HepG2 (cell line): Measurements from ENCODE around the gene CCDC142. TPM values are rescaled to one million over a fixed set of nuclear protein-coding genes. Genes with fewer than 3 reads are reported as not detected.

ENCODE experiments used
- GABPA ChIP-seq, 2 experiments: IDR thresholded peaks; 2 replicates each; pipeline ENCODE4 v1.6.1; 2011 to 2016; ENCODE audit warnings: low read depth in 2 of 2, low read length in 1 of 2, missing biosample characterization in 1 of 2, missing genetic modification characterization in 1 of 2
- GMEB2 ChIP-seq: IDR thresholded peaks from 2 replicates; pipeline ENCODE4 v1.6.1; 2016; ENCODE audit warnings: missing biosample characterization, missing genetic modification reagents, low read depth
- HNRNPH1 ChIP-seq: fragments of 200-400 bp; formaldehyde crosslinking; optimal IDR thresholded peaks from 2 replicates; pipeline ENCODE3; 2017; ENCODE audit warnings: mild to moderate bottlenecking, low read depth, low read length
- MBNL3 ChIP-seq: fragments of 250-450 bp; sonication (Bioruptor Pico); conservative IDR thresholded peaks from 2 replicates; pipeline ENCODE4 v1.8.0; 2022; ENCODE audit warnings: mild to moderate bottlenecking, inconsistent platforms
- MIXL1 ChIP-seq: IDR thresholded peaks from 2 replicates; pipeline ENCODE4 v1.6.1; 2016
- NCOR1 ChIP-seq: fragments of 200-600 bp; sonication (generic); IDR thresholded peaks from 2 replicates; pipeline ENCODE4 v1.7.0; 2017; ENCODE audit warnings: antibody characterized with exemption, low read length, borderline replicate concordance
- NFYB ChIP-seq: sonication (generic); formaldehyde crosslinking; IDR thresholded peaks from 2 replicates; pipeline ENCODE4 v1.4.0; 2020; ENCODE audit warnings: missing genetic modification reagents
- PBX2 ChIP-seq: IDR thresholded peaks from 2 replicates; pipeline ENCODE4 v1.6.1; 2016; ENCODE audit warnings: control low read depth
- RARA ChIP-seq: IDR thresholded peaks from 2 replicates; pipeline ENCODE4 v1.6.1; 2016; ENCODE audit warnings: missing genetic modification reagents, missing compliant biosample characterization
- RBM39 ChIP-seq: fragments of 200-400 bp; formaldehyde crosslinking; IDR thresholded peaks from one replicate; pipeline ENCODE4 v1.6.1; 2018; ENCODE audit warnings: antibody characterized with exemption, mild to moderate bottlenecking, low read depth, low read length; ENCODE audit not compliant: poor library complexity, severe bottlenecking
- ZFP37 ChIP-seq: sonication (generic); formaldehyde crosslinking; IDR thresholded peaks from 2 replicates; pipeline ENCODE4 v1.4.0; 2020; ENCODE audit warnings: missing genetic modification reagents, borderline replicate concordance
- ZKSCAN5 ChIP-seq: sonication (generic); formaldehyde crosslinking; IDR thresholded peaks from 2 replicates; pipeline ENCODE4 v1.5.1; 2020; ENCODE audit warnings: mild to moderate bottlenecking, missing genetic modification reagents
- ZNF335 ChIP-seq: sonication (generic); formaldehyde crosslinking; IDR thresholded peaks from 2 replicates; pipeline ENCODE4 v1.4.0; 2020; ENCODE audit warnings: missing genetic modification reagents
- ZNF44 ChIP-seq: sonication (generic); formaldehyde crosslinking; IDR thresholded peaks from 2 replicates; pipeline ENCODE4 v1.5.1; 2020; ENCODE audit warnings: mild to moderate bottlenecking, missing genetic modification reagents
- polyA plus RNA-seq, 8 experiments: library from polyadenylated mRNA; depleted of rRNA in 3 of 8; stranded (reverse) in 7 of 8; unstranded in 1 of 8; fragments of >200 nt; fragmentation: Illumina TruSeq in 4 of 8; extraction: Trizol in 4 of 8; gene quantifications; 2 replicates each; pipeline versions ENCODE4 v1.2.1 to v1.2.3, GENCODE V29; 2011 to 2016; ENCODE audit warnings: low read depth in 4 of 8, missing spikeins in 1 of 8, mixed read lengths in 1 of 8; ENCODE audit not compliant: insufficient read depth in 1 of 8
- total RNA-seq, 5 experiments: library from RNA; depleted of rRNA; stranded (reverse); fragments of >200 nt; fragmentation: Illumina TruSeq; extraction: Trizol; gene quantifications; 2 replicates each; pipeline ENCODE4 v1.2.3, GENCODE V29; 2016; ENCODE audit warnings: low read depth in 1 of 5
- TF ChIP-seq, protein P1 (sequence below): sonication (generic); formaldehyde crosslinking; IDR thresholded peaks from 2 replicates; pipeline ENCODE4 v1.5.1; 2020; ENCODE audit warnings: mild to moderate bottlenecking, missing genetic modification reagents, moderate library complexity
- TF ChIP-seq, protein P2 (sequence below): conservative IDR thresholded peaks from 2 replicates; pipeline ENCODE4 v1.6.1; 2018; ENCODE audit warnings: missing genetic modification reagents
- TF ChIP-seq, protein P3 (sequence below): sonication (generic); formaldehyde crosslinking; conservative IDR thresholded peaks from 2 replicates; pipeline ENCODE4 v1.4.0; 2020; ENCODE audit warnings: missing genetic modification reagents
- TF ChIP-seq, protein P4 (sequence below): sonication (generic); formaldehyde crosslinking; IDR thresholded peaks from 2 replicates; pipeline ENCODE4 v1.8.0; 2023; ENCODE audit warnings: mild to moderate bottlenecking, missing genetic modification reagents

CCDC142 gene
- total and polyA plus RNA-seq, 2 of the 13 experiments (the other 11 are each of a cell fraction or from before 2014, with no cell fraction given): 14.7 to 30.4 TPM

DNA sequence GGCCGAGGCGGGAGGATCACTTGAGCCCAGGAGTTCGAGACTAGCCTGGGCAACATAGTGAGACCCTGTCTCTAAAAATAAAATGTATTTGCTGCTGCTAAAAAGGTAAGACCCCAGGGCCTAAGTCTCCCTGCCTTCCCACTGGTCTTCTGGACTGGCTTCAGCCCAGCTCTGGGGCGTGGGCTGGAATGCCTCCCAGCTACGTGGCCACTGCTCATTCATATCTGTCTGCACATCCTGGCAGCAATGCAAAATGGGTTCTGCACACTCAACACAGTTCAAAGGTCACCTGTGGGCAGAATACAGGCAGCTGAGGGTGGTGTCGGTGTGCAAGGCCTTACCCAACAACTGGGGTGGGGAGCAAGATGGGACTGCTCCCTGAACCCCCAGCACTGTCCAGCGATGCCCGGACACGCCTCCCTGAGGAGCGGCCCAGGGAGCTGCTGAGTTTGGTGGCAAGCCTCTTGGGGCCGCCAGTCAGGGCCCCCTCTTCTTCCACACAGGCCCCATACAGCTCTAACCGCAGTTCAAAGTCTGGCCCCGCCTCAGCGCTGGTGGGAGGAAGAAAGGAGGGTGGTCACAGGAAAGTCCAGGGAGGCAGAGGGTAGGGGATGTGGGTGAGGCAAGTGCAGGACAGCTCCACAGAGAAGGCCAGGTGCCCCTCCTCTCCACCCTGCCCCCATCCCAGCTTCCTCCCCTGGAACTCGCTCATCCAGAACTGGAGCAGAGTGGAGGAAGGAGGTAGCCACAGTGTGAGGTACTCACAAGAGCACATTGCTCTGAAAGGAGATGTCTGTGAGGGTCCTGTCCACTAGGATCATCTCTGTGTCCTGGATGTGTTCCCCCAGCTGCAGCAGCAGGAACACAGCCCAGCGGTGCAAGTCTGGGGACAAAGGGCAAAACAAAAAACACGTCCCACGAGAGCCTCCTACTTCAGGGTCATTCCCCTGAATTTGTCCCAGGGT is 53.0 kb downstream of the CCDC142 start (continued):
- TF ChIP-seq ZFP37: no peak
- TF ChIP-seq ZNF44 (CRISPR knock-in tag): peak; percentile 70
- TF ChIP-seq GMEB2: no peak
- TF ChIP-seq MBNL3 (CRISPR knock-in tag): no peak
- peak; percentile 69 for TF ChIP-seq HNRNPH1
- peak; percentile 53 for TF ChIP-seq RBM39
- TF ChIP-seq ZNF335 (CRISPR knock-in tag): peak; percentile 72; the same call in 1 of the 2 replicates
- TF ChIP-seq RARA (CRISPR knock-in tag): peak; percentile 50
- TF ChIP-seq NFYB (CRISPR knock-in tag): peak; percentile 23; the same call in 1 of the 2 replicates
- peak; percentile 98 for TF ChIP-seq NCOR1
- TF ChIP-seq ZKSCAN5: no peak
- TF ChIP-seq, protein P1, sequence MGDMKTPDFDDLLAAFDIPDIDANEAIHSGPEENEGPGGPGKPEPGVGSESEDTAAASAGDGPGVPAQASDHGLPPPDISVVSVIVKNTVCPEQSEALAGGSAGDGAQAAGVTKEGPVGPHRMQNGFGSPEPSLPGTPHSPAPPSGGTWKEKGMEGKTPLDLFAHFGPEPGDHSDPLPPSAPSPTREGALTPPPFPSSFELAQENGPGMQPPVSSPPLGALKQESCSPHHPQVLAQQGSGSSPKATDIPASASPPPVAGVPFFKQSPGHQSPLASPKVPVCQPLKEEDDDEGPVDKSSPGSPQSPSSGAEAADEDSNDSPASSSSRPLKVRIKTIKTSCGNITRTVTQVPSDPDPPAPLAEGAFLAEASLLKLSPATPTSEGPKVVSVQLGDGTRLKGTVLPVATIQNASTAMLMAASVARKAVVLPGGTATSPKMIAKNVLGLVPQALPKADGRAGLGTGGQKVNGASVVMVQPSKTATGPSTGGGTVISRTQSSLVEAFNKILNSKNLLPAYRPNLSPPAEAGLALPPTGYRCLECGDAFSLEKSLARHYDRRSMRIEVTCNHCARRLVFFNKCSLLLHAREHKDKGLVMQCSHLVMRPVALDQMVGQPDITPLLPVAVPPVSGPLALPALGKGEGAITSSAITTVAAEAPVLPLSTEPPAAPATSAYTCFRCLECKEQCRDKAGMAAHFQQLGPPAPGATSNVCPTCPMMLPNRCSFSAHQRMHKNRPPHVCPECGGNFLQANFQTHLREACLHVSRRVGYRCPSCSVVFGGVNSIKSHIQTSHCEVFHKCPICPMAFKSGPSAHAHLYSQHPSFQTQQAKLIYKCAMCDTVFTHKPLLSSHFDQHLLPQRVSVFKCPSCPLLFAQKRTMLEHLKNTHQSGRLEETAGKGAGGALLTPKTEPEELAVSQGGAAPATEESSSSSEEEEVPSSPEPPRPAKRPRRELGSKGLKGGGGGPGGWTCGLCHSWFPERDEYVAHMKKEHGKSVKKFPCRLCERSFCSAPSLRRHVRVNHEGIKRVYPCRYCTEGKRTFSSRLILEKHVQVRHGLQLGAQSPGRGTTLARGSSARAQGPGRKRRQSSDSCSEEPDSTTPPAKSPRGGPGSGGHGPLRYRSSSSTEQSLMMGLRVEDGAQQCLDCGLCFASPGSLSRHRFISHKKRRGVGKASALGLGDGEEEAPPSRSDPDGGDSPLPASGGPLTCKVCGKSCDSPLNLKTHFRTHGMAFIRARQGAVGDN: peak; percentile 99
- TF ChIP-seq MIXL1 (CRISPR knock-in tag): no peak
- TF ChIP-seq, protein P2, sequence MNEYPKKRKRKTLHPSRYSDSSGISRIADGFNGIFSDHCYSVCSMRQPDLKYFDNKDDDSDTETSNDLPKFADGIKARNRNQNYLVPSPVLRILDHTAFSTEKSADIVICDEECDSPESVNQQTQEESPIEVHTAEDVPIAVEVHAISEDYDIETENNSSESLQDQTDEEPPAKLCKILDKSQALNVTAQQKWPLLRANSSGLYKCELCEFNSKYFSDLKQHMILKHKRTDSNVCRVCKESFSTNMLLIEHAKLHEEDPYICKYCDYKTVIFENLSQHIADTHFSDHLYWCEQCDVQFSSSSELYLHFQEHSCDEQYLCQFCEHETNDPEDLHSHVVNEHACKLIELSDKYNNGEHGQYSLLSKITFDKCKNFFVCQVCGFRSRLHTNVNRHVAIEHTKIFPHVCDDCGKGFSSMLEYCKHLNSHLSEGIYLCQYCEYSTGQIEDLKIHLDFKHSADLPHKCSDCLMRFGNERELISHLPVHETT (CRISPR knock-in tag): no peak
- TF ChIP-seq, protein P3, sequence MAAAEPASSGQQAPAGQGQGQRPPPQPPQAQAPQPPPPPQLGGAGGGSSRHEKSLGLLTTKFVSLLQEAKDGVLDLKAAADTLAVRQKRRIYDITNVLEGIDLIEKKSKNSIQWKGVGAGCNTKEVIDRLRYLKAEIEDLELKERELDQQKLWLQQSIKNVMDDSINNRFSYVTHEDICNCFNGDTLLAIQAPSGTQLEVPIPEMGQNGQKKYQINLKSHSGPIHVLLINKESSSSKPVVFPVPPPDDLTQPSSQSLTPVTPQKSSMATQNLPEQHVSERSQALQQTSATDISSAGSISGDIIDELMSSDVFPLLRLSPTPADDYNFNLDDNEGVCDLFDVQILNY (CRISPR knock-in tag): no peak
- TF ChIP-seq, protein P4, sequence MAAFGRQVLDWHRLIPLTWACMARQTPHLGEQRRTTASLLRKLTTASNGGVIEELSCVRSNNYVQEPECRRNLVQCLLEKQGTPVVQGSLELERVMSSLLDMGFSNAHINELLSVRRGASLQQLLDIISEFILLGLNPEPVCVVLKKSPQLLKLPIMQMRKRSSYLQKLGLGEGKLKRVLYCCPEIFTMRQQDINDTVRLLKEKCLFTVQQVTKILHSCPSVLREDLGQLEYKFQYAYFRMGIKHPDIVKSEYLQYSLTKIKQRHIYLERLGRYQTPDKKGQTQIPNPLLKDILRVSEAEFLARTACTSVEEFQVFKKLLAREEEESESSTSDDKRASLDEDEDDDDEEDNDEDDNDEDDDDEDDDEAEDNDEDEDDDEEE (CRISPR knock-in tag): peak; percentile 78; the same call in 1 of the 2 replicates
- no peak for TF ChIP-seq GABPA (IDR thresholded peaks at IDR 0.05; ENCODE audit: low read depth, low read length)
- 0 out of 2 replicates have a peak, but pooled peaks have one; percentile 28 for TF ChIP-seq GABPA (CRISPR knock-in tag; IDR thresholded peaks at IDR 0.05; ENCODE audit: low read depth)
- TF ChIP-seq PBX2 (CRISPR knock-in tag): 0 out of 2 replicates have a peak, but pooled peaks have one; percentile 34
